Measurements from ENCODE around the gene FAM222A. TPM values are rescaled to one million over a fixed set of nuclear protein-coding genes. Genes with fewer than 3 reads are reported as not detected.

FAM222A gene
- total RNA-seq, 1 experiment from 2014 or later = 2.8 TPM

GRCh38 chr12:109798691-109799090, 85.1 kb downstream of the FAM222A start:
- Histone ChIP-seq H3K56ac (ENCODE audit: insufficient read length, low read depth, low read length) (no peak overlapping the region), H4K20me1 (ENCODE audit: control insufficient read depth, insufficient read depth, insufficient read length) (peaks cover 2% of the 10 kb centered on the region), H2BK5ac (ENCODE audit: insufficient read length, low read length) (no peak overlapping the region), H2AK5ac (ENCODE audit: insufficient read length, low read length) (no peak overlapping the region), H3K79me2 (ENCODE audit: insufficient read depth, low read length) (no peaks in the 10 kb centered on the region), H3K14ac (ENCODE audit: insufficient read depth, low read length) (no peak overlapping the region; the same call in 1 of the 2 replicates), H2BK12ac (ENCODE audit: insufficient read length, low read depth, low read length) (no peak overlapping the region), H2AFZ (ENCODE audit: low read length) (no peak overlapping the region), H3K4ac (ENCODE audit: low read depth, low read length) (no peak overlapping the region), H4K91ac (ENCODE audit: insufficient read length, low read depth, low read length) (no peak overlapping the region), H3K27ac (ENCODE audit: insufficient read length, low read depth, low read length) (no peak overlapping the region), H3K9ac (ENCODE audit: extremely low read depth, insufficient read length, low read length) (no peak overlapping the region), H3K9me3 (ENCODE audit: control insufficient read depth, low read depth, low read length) (no peaks in the 10 kb centered on the region), H2BK120ac (ENCODE audit: low read depth, low read length, poor library complexity, severe bottlenecking) (no peak overlapping the region), H3K4me2 (ENCODE audit: insufficient read depth, insufficient read length, low read length) (no peak overlapping the region), H3K79me1 (ENCODE audit: insufficient read depth, low read depth, low read length, poor library complexity, severe bottlenecking) (no peaks in the 10 kb centered on the region), H4K5ac (ENCODE audit: insufficient read length, low read depth, low read length) (no peak overlapping the region), H3K4me1 (ENCODE audit: insufficient read depth, low read length) (no peaks in the 10 kb centered on the region), H3T11ph (ENCODE audit: low read length) (no peak overlapping the region), H3K18ac (ENCODE audit: insufficient read length, low read depth, low read length) (no peak overlapping the region), H3K27me3 (ENCODE audit: insufficient read depth, low read length) (no peaks in the 10 kb centered on the region), H3K23ac (ENCODE audit: insufficient read length, low read depth, low read length) (no peak overlapping the region), H3K23me2 (ENCODE audit: insufficient read length, low read depth, low read length, poor library complexity, severe bottlenecking) (no peaks in the 10 kb centered on the region), H2BK20ac (ENCODE audit: low read depth, low read length, poor library complexity, severe bottlenecking) (no peak overlapping the region), H4K8ac (replicated peaks; ENCODE audit: insufficient read length, low read depth, low read length) (no peak overlapping the region), H2BK15ac (ENCODE audit: low read depth, low read length) (no peak overlapping the region)
- DNase-seq = no peak
- Mint-ChIP-seq H3K4me1 (peaks cover 0 to 4% of the 10 kb centered on the region in 2 experiments; a peak in 2 of 4 replicates), H3K9me3 (no peaks in the 10 kb centered on the region), H3K27me3 (ENCODE audit: low read depth) (no peaks in the 10 kb centered on the region), H3K36me3 (ENCODE audit: insufficient read depth in 1 of 3, low read depth in 3 of 3) (peaks cover 0 to 9% (median 0%) of the 10 kb centered on the region in 3 experiments; a peak in 1 of 7 replicates), H3K4me3 (no peak overlapping the region), H3K27ac (peak overlapping the region in 1 of 3 experiments; percentile 70; a peak in 2 of 7 replicates)
- WGBS (ENCODE audit: extremely low coverage, insufficient read length, low lambda C conversion rate) = no CpG with 5 or more reads among the region's 20 CpGs
- no peak for TF ChIP-seq CTCF (conservative IDR thresholded peaks at IDR 0.05)

All from H9 (cell line).